GM19043 (cell line): ENCODE measurements around the gene C17orf78.
"Not testable (repeated sequence)": the region's sequence is repeated elsewhere in the genome, so short reads cannot be mapped to it uniquely, and the experiment has no call there.

Experiments used
- ATAC-seq: cut with Tn5 transposase; IDR thresholded peaks from one replicate; pipeline ENCODE4 v1.9.1; 2021; ENCODE audit warnings: low read depth; ENCODE audit not compliant: unreplicated experiment

The C17orf78 gene

GRCh38 chr17:37430051-37430627, 54.4 kb downstream of the C17orf78 start:
- ATAC-seq: no peak

- no peak for ATAC-seq
Observed at GRCh38 chr17:37432671-37433070, 56.9 kb downstream of the C17orf78 start.

- ATAC-seq: no peak
Observed at GRCh38 chr17:37438141-37438540, 62.4 kb downstream of the C17orf78 start.

- ATAC-seq: no peak
Observed at GRCh38 chr17:37440424-37440823, 64.6 kb downstream of the C17orf78 start.

- not testable (repeated sequence) for ATAC-seq
Observed at GRCh38 chr17:37441369-37442014, 65.7 kb downstream of the C17orf78 start.
